SK-N-SH treated with all-trans-retinoic acid at 6 μM for 48 hours (cell line): ENCODE results near the gene PRRC2A.

Source experiments
- ATAC-seq: fragments of 200-7000 bp; cut with Tn5 transposase; 3 replicates; pipeline ENCODE4 v1.9.1; 2020; ENCODE audit warnings: mild to moderate bottlenecking, moderate library complexity
- ARNTL ChIP-seq: fragments of 450-650 bp; formaldehyde crosslinking; IDR thresholded peaks from 2 replicates; pipeline ENCODE4 v1.5.0; 2020; ENCODE audit warnings: low read depth, mild to moderate bottlenecking, moderate library complexity, borderline replicate concordance
- BACH2 ChIP-seq: fragments of 250-450 bp; sonication (Bioruptor Pico); IDR thresholded peaks from 2 replicates; pipeline ENCODE4 v1.9.0; 2021; ENCODE audit warnings: mild to moderate bottlenecking, borderline replicate concordance
- CSDC2 ChIP-seq: fragments of 250-450 bp; sonication (Bioruptor Pico); IDR thresholded peaks from 2 replicates; pipeline ENCODE4 v1.5.0; 2020; ENCODE audit warnings: mild to moderate bottlenecking, moderate library complexity
- ESRRG ChIP-seq: fragments of 250-450 bp; sonication (Bioruptor Pico); IDR thresholded peaks from 2 replicates; pipeline ENCODE4 v1.6.1; 2021; ENCODE audit warnings: mild to moderate bottlenecking
- GLIS3 ChIP-seq: fragments of 250-450 bp; sonication (Bioruptor Pico); IDR thresholded peaks from 2 replicates; pipeline ENCODE4 v1.5.0; 2020; ENCODE audit warnings: mild to moderate bottlenecking, moderate library complexity
- ISL1 ChIP-seq: fragments of 250-450 bp; sonication (Bioruptor Pico); IDR thresholded peaks from 2 replicates; pipeline ENCODE4 v2.1.2; 2022; ENCODE audit warnings: mild to moderate bottlenecking, moderate library complexity
- OSR1 ChIP-seq: fragments of 250-450 bp; sonication (Bioruptor Pico); IDR thresholded peaks from 2 replicates; pipeline ENCODE4 v1.8.0; 2022; ENCODE audit warnings: moderate library complexity, mild to moderate bottlenecking, inconsistent platforms
- PPARA ChIP-seq: fragments of 250-450 bp; sonication (Bioruptor Pico); IDR thresholded peaks from 2 replicates; pipeline ENCODE4 v1.5.0; 2020; ENCODE audit warnings: mild to moderate bottlenecking, borderline replicate concordance
- RARB ChIP-seq: fragments of 250-450 bp; sonication (Bioruptor Pico); IDR thresholded peaks from 2 replicates; pipeline ENCODE4 v1.8.0; 2021; ENCODE audit warnings: mild to moderate bottlenecking, moderate library complexity
- SNAI2 ChIP-seq: fragments of 250-450 bp; sonication (Bioruptor Pico); IDR thresholded peaks from 2 replicates; pipeline ENCODE4 v1.5.0; 2020; ENCODE audit warnings: mild to moderate bottlenecking, moderate library complexity
- TCF4 ChIP-seq: fragments of 250-450 bp; sonication (Bioruptor Pico); IDR thresholded peaks from 2 replicates; pipeline ENCODE4 v1.8.0; 2021; ENCODE audit warnings: mild to moderate bottlenecking, moderate library complexity, borderline replicate concordance
- TOX ChIP-seq: fragments of 250-450 bp; sonication (Bioruptor Pico); IDR thresholded peaks from 2 replicates; pipeline ENCODE4 v1.8.0; 2021; ENCODE audit warnings: mild to moderate bottlenecking, moderate library complexity, borderline replicate concordance
- TSHZ2 ChIP-seq: fragments of 250-450 bp; sonication (Bioruptor Pico); IDR thresholded peaks from 2 replicates; pipeline ENCODE4 v1.5.0; 2020; ENCODE audit warnings: mild to moderate bottlenecking, moderate library complexity
- ZC3H10 ChIP-seq: fragments of 250-450 bp; sonication (Bioruptor Pico); IDR thresholded peaks from 2 replicates; pipeline ENCODE4 v1.5.1; 2021; ENCODE audit warnings: mild to moderate bottlenecking, moderate library complexity
- ZFP3 ChIP-seq: fragments of 250-450 bp; sonication (Bioruptor Pico); IDR thresholded peaks from 2 replicates; pipeline ENCODE4 v1.5.0; 2020; ENCODE audit warnings: mild to moderate bottlenecking, moderate library complexity
- ZFP30 ChIP-seq: fragments of 450-650 bp; formaldehyde crosslinking; IDR thresholded peaks from 2 replicates; pipeline ENCODE4 v1.5.0; 2022; ENCODE audit warnings: mild to moderate bottlenecking, moderate library complexity
- ZNF565 ChIP-seq: fragments of 450-650 bp; formaldehyde crosslinking; conservative IDR thresholded peaks from 2 replicates; pipeline ENCODE4 v1.5.0; 2020; ENCODE audit warnings: low read depth, mild to moderate bottlenecking, moderate library complexity
- ZNF70 ChIP-seq: fragments of 450-650 bp; formaldehyde crosslinking; IDR thresholded peaks from 2 replicates; pipeline ENCODE4 v1.5.0; 2020; ENCODE audit warnings: mild to moderate bottlenecking, moderate library complexity
- ZNF8 ChIP-seq: fragments of 450-650 bp; formaldehyde crosslinking; IDR thresholded peaks from 2 replicates; pipeline ENCODE4 v1.5.0; 2020; ENCODE audit warnings: mild to moderate bottlenecking, moderate library complexity
- TF ChIP-seq, protein P1 (sequence below): fragments of 250-450 bp; sonication (Bioruptor Pico); IDR thresholded peaks from 2 replicates; pipeline ENCODE4 v1.8.0; 2020; ENCODE audit warnings: mild to moderate bottlenecking, moderate library complexity, borderline replicate concordance
- TF ChIP-seq, protein P2 (sequence below): fragments of 250-450 bp; sonication (Bioruptor Pico); IDR thresholded peaks from 2 replicates; pipeline ENCODE4 v1.8.0; 2021; ENCODE audit warnings: low read depth, mild to moderate bottlenecking, moderate library complexity, borderline replicate concordance
- TF ChIP-seq, protein P3 (sequence below): fragments of 250-450 bp; sonication (Bioruptor Pico); IDR thresholded peaks from 2 replicates; pipeline ENCODE4 v1.5.1; 2021; ENCODE audit warnings: mild to moderate bottlenecking, moderate library complexity
- TF ChIP-seq, protein P4 (sequence below): fragments of 250-450 bp; sonication (Bioruptor Pico); IDR thresholded peaks from 2 replicates; pipeline ENCODE4 v1.5.1; 2020; ENCODE audit warnings: low read depth, mild to moderate bottlenecking, moderate library complexity

PRRC2A gene

GRCh38 chr6:31621320-31621939 lies 915 bp downstream of the PRRC2A start:
- TF ChIP-seq ZNF565, result no peak
- TF ChIP-seq, protein P1, sequence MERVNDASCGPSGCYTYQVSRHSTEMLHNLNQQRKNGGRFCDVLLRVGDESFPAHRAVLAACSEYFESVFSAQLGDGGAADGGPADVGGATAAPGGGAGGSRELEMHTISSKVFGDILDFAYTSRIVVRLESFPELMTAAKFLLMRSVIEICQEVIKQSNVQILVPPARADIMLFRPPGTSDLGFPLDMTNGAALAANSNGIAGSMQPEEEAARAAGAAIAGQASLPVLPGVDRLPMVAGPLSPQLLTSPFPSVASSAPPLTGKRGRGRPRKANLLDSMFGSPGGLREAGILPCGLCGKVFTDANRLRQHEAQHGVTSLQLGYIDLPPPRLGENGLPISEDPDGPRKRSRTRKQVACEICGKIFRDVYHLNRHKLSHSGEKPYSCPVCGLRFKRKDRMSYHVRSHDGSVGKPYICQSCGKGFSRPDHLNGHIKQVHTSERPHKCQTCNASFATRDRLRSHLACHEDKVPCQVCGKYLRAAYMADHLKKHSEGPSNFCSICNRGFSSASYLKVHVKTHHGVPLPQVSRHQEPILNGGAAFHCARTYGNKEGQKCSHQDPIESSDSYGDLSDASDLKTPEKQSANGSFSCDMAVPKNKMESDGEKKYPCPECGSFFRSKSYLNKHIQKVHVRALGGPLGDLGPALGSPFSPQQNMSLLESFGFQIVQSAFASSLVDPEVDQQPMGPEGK (CRISPR knock-in tag), result no peak
- no peak for TF ChIP-seq ARNTL (CRISPR knock-in tag)
- TF ChIP-seq ESRRG (CRISPR knock-in tag), result no peak
- TF ChIP-seq TCF4 (CRISPR knock-in tag), result no peak
- no peak for TF ChIP-seq ZC3H10
- no peak for TF ChIP-seq ZFP3
- TF ChIP-seq ZNF70 (CRISPR knock-in tag), result no peak
- no peak for TF ChIP-seq ISL1 (CRISPR knock-in tag)
- TF ChIP-seq ZNF8 (CRISPR knock-in tag), result no peak
- no peak for TF ChIP-seq GLIS3 (CRISPR knock-in tag)
- TF ChIP-seq TSHZ2 (CRISPR knock-in tag), result no peak
- TF ChIP-seq OSR1 (CRISPR knock-in tag), result no peak
- TF ChIP-seq PPARA (CRISPR knock-in tag), result no peak
- ATAC-seq, result no peak

GRCh38 chr6:31621991-31622390 lies 1.5 kb downstream of the PRRC2A start:
- ATAC-seq, result no peak
- no peak for TF ChIP-seq ZNF70 (CRISPR knock-in tag)
- TF ChIP-seq, protein P2, sequence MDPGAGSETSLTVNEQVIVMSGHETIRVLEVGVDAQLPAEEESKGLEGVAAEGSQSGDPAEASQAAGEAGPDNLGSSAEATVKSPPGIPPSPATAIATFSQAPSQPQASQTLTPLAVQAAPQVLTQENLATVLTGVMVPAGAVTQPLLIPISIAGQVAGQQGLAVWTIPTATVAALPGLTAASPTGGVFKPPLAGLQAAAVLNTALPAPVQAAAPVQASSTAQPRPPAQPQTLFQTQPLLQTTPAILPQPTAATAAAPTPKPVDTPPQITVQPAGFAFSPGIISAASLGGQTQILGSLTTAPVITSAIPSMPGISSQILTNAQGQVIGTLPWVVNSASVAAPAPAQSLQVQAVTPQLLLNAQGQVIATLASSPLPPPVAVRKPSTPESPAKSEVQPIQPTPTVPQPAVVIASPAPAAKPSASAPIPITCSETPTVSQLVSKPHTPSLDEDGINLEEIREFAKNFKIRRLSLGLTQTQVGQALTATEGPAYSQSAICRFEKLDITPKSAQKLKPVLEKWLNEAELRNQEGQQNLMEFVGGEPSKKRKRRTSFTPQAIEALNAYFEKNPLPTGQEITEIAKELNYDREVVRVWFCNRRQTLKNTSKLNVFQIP (CRISPR knock-in tag), result no peak
- TF ChIP-seq OSR1 (CRISPR knock-in tag), result no peak
- TF ChIP-seq SNAI2, result no peak
- TF ChIP-seq TOX (CRISPR knock-in tag), result no peak
- no peak for TF ChIP-seq ESRRG (CRISPR knock-in tag)
- no peak for TF ChIP-seq RARB (CRISPR knock-in tag)
- TF ChIP-seq CSDC2, result no peak
- TF ChIP-seq, protein P3, sequence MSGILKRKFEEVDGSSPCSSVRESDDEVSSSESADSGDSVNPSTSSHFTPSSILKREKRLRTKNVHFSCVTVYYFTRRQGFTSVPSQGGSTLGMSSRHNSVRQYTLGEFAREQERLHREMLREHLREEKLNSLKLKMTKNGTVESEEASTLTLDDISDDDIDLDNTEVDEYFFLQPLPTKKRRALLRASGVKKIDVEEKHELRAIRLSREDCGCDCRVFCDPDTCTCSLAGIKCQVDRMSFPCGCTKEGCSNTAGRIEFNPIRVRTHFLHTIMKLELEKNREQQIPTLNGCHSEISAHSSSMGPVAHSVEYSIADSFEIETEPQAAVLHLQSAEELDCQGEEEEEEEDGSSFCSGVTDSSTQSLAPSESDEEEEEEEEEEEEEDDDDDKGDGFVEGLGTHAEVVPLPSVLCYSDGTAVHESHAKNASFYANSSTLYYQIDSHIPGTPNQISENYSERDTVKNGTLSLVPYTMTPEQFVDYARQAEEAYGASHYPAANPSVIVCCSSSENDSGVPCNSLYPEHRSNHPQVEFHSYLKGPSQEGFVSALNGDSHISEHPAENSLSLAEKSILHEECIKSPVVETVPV (CRISPR knock-in tag), result no peak
- TF ChIP-seq ZFP3, result no peak
- no peak for TF ChIP-seq PPARA (CRISPR knock-in tag)
- TF ChIP-seq ARNTL (CRISPR knock-in tag), result no peak
- no peak for TF ChIP-seq BACH2 (CRISPR knock-in tag)
- no peak for TF ChIP-seq GLIS3 (CRISPR knock-in tag)
- TF ChIP-seq, protein P4, sequence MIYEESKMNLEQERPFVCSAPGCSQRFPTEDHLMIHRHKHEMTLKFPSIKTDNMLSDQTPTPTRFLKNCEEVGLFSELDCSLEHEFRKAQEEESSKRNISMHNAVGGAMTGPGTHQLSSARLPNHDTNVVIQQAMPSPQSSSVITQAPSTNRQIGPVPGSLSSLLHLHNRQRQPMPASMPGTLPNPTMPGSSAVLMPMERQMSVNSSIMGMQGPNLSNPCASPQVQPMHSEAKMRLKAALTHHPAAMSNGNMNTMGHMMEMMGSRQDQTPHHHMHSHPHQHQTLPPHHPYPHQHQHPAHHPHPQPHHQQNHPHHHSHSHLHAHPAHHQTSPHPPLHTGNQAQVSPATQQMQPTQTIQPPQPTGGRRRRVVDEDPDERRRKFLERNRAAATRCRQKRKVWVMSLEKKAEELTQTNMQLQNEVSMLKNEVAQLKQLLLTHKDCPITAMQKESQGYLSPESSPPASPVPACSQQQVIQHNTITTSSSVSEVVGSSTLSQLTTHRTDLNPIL (CRISPR knock-in tag), result no peak
- no peak for TF ChIP-seq ZFP30
- no peak for TF ChIP-seq TCF4 (CRISPR knock-in tag)
- no peak for TF ChIP-seq ISL1 (CRISPR knock-in tag)
- no peak for TF ChIP-seq ZNF8 (CRISPR knock-in tag)
- no peak for TF ChIP-seq TSHZ2 (CRISPR knock-in tag)
- TF ChIP-seq, all 23 proteins: peak for 0
